NCI-H1417 treated with DMSO at 0.1 percent for 48 hours (cell line): ENCODE results near the gene STRN.
"Not testable (repeated sequence)": the region's sequence is repeated elsewhere in the genome, so short reads cannot be mapped to it uniquely, and the experiment has no call there.

Experiments used
- DNase-seq: peaks from one replicate; lab custom pipeline; 2025; lab: John Stamatoyannopoulos, UW

Gene STRN

DNA sequence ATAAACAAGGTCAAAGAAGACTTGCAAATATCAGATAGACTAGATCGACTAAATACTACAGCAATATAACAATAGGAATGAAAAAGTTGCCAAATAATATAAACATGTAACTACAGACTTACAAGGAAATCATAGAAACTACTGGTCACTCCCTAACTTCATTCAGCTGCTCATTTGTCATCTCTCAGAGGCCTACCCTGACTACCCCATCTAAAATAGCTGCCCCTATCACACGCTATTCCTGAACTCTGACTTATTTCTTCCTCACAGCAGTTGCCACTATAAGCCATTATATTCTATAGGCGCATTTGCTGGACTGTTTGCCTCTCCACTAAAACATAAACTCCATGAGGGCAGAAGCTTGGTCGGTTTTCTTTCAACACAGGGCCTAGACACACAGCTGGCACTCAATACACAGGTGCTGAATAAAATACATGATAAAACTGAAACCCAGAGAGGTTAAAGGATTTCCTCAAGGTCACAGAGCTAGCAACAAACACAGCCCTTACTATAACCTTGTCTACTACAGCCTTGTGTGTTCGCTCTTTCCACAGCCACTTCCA, 1.8 kb downstream of the STRN start:
- DNase-seq: no peak

- no peak for DNase-seq
These were observed 2.6 kb downstream of the STRN start for GRCh38 chr2:36963734-36964133.

DNA sequence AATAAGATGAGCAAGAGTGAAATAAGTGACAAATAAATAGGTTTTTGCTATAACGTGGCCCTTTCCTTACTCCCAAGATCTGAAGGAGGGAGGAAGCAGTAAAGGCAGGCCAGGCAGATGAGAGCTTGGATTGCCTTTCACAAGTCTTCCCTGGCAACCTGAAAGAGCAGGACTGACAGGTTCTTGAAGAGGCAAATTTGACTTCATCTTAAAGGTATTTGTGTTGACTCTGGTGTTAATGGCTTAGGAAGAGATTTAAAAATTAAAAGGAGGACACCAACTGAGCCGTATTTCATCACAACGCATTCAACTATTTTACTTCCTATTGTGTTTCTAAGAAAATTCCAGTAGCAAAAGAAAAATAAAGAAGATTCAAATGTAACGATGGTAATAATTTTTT, 3.2 kb downstream of the STRN start:
- DNase-seq: no peak

- no peak for DNase-seq
These were observed 5.6 kb downstream of the STRN start for GRCh38 chr2:36960773-36961172.

DNA sequence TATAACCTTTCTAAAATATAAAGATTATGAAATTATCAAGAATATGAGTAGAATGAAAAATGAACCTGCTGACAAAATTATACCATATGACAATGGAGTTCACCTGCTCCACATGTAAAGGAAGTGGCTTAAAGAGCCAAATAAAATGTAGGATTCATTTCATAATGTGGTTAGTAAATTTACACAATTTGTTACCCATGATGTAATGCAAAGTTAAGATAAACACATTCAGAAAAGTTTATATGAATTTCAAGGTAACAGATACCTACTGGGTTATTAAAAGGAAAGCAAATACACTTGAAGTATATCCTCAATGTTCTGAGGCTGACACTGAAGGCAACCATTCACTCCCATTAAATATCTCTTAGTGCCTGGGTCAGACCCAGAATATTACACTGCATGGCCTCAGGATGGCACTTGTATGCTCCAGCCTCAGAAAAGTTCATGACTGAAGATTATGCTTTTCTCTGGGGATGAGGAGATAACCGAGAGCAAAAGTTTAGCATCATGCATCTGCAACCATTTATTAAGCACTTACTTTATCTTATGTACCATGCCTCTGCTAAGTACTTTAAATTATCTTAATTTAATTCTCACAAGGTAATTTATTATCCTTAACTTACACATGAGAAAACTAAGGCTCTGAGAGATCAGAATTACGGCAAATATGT, 6.2 kb downstream of the STRN start:
- no peak for DNase-seq

GRCh38 chr2:36954977-36955607, 11.2 kb downstream of the STRN start:
- no peak for DNase-seq

DNA sequence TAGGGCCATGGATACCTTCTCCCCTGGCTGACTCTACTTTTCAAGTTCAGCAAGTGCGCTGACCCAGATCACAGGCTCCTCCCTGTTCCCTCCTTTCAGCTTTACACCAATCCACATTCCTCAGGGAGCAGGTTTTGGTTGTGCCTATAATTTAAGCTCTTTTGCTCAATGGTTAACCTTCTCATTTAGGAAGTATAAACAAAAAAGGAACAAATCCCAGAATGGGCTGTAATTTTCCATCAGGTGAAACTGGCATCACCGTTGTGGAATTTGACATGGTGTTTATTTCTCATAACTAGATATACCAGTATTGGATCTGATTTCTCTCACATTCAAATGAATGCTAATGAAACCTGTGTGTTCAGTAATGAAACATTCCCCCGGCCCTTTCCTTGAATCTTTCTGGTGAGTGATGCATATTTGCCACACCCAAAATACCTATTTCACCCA, 13.6 kb downstream of the STRN start:
- DNase-seq: no peak

- DNase-seq: no peak
These were observed 14.8 kb downstream of the STRN start for GRCh38 chr2:36951574-36951973.

DNA sequence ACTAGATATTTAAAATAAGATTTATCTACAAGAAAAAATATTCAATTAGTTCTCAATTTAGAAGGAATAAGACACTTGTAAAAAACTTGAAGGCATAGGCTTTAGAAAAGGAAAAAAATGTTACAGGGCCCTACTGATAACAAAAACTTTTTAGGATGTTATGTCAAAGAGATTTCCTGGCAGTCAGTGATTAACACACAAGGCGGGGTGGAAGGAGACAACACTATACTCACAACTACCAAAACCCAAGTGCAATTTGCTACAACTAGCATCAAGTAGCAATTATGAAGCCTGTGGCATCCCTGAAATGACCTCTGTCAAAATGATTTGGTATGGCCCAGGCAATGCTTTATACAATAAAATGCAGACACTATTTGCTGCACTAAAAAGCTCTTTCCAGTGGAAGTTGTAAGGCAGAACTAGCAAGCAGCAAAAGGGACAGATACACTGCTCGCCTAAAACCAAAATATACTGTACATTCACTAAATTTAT, 15.3 kb downstream of the STRN start:
- DNase-seq: no peak

DNA sequence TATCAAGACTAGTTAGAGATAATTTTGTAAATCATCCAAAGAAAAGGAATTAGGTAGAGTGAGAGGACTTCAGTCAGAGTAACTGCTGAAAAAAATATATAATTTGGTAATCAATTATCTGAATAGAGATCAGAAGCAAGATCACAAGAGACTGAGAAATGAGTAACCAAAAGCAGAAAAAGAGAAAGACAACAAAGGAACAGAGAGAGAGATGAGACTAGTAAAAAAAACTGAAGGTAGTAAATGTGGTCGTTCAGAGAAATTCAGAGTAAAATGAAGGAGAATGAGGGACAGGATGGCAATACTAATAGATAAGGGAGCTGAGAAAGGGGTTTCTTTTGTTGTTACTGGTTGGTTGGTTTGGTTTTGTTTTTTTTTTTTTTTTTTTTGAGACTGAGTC, 16.5 kb downstream of the STRN start:
- DNase-seq: no peak

- not testable (repeated sequence) for DNase-seq
These were observed 21.1 kb downstream of the STRN start for GRCh38 chr2:36945240-36945639.

- no peak for DNase-seq
These were observed 24.5 kb downstream of the STRN start for GRCh38 chr2:36941867-36942266.

DNA sequence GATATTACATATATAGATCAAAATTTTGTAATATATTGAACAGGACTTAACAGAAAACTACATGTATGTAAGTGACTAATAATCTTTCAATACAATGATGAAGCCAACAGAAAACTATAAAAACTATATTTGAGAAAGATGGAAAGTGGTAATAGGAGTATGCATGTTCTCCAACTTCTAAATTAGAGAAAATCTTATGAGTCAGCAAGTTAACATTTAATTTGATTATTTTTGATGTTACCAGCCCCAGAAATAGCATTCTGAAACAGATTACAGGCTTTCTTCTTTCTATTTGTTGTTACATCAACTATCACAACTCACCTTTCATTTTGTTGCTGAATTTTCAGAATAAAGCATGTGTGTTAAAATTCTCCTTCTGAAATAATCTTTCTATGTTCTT, 29.8 kb downstream of the STRN start:
- DNase-seq: not testable (repeated sequence)

GRCh38 chr2:36931688-36932087, 34.6 kb downstream of the STRN start:
- not testable (repeated sequence) for DNase-seq

DNA sequence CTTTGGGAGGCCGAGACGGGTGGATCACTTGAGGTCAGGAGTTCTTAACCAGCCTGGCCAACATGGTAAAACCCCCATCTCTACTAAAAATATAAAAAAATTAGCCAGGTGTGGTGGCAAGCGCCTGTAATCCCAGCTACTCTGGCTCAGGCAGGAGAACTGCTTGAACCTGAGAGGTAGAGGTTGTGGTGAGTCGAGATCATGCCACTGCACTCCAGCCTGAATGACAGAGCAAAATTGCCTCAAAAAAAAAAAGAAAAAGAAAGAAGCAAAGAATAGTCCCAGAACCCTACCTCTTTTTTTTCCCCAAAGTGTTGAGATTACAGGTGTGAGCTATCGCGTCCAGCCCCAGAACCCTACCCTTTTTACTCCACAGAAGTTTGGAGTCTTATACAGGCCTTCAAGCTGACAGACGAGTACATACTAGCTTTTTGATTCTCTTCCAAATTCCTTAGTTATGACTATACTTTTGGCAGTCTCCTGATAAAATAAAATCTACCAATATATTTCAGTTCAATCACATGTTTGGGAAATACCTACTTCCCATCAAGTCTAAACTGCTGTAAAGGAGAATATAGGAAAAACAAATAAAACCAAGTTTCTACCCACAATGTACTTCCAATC, 35.4 kb downstream of the STRN start:
- DNase-seq: not testable (repeated sequence)

GRCh38 chr2:36926175-36927132, 39.9 kb downstream of the STRN start:
- not testable (repeated sequence) for DNase-seq

- not testable (repeated sequence) for DNase-seq
These were observed 43.7 kb downstream of the STRN start for GRCh38 chr2:36922629-36923028.

GRCh38 chr2:36921984-36922383, 44.4 kb downstream of the STRN start:
- DNase-seq: no peak

GRCh38 chr2:36919041-36919837, 47.1 kb downstream of the STRN start:
- DNase-seq: no peak

DNA sequence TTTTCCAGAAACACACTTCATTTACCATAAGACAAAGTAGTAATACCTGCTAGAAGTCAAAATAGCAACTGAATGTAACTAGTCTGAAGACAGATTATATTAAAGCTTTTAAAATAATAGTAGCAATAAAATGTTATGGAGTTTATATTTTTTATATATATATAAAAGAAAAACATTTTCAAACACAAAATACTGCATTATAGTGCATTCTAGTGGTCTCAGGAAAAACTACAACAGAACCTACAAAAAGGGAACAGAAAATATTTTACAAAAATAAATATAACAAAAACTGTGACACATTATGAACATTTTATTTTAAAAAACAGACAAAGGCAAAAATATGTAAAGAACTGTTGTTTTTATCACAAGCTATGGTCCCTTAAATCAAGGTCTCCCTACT, 48.0 kb downstream of the STRN start:
- no peak for DNase-seq

- DNase-seq: no peak
These were observed 50.7 kb downstream of the STRN start for GRCh38 chr2:36915627-36916026.
